Liver (tissue), 9 donors: ENCODE data around the gene TRIM15. TPM values are rescaled to one million over a fixed set of nuclear protein-coding genes. Genes with fewer than 3 reads are reported as not detected.
A peak's percentile ranks its signal among the peaks of the same experiment; 100 is the strongest.

ENCODE experiments used
- DNase-seq: peaks from one replicate; pipeline ENCODE4 v3.0.0-alpha.2; 2017; ENCODE audit warnings: low spot score
- H3K27ac ChIP-seq, 2 donors: one replicate each; pipeline ENCODE4 v1.7.0; 2013; ENCODE audit warnings: inconsistent platforms in 2 of 2, low read length in 2 of 2, control low read depth in 1 of 2, low read depth in 1 of 2, mild to moderate bottlenecking in 1 of 2
- H3K27me3 ChIP-seq, 4 donors: one replicate each; pipeline versions ENCODE4 v1.6.1 to v1.7.0; 2013; ENCODE audit warnings: low read length in 3 of 4, inconsistent platforms in 1 of 4, mild to moderate bottlenecking in 1 of 4, moderate library complexity in 1 of 4; ENCODE audit not compliant: control insufficient read depth in 4 of 4, insufficient read depth in 4 of 4
- H3K36me3 ChIP-seq, 4 donors: one replicate each; pipeline versions ENCODE4 v1.6.1 to v1.7.0; 2013; ENCODE audit warnings: low read length in 3 of 4, mild to moderate bottlenecking in 3 of 4, low read depth in 1 of 4, moderate library complexity in 1 of 4; ENCODE audit not compliant: control insufficient read depth in 4 of 4, insufficient read depth in 3 of 4
- H3K4me1 ChIP-seq, 4 donors: one replicate each; pipeline versions ENCODE4 v1.6.1 to v1.7.0; 2013; ENCODE audit warnings: low read length in 3 of 4, mild to moderate bottlenecking in 3 of 4, moderate library complexity in 1 of 4; ENCODE audit not compliant: control insufficient read depth in 4 of 4, insufficient read depth in 4 of 4
- H3K4me3 ChIP-seq, 3 donors: one replicate each; pipeline versions ENCODE4 v1.6.1 to v1.7.0; 2013; ENCODE audit warnings: low read length in 3 of 3, control low read depth in 1 of 3, low read depth in 1 of 3, mild to moderate bottlenecking in 1 of 3
- H3K9ac ChIP-seq, 2 donors: one replicate each; pipeline ENCODE4 v1.7.0; 2013; ENCODE audit warnings: low read length in 2 of 2, mild to moderate bottlenecking in 2 of 2, moderate library complexity in 2 of 2, control low read depth in 1 of 2, low read depth in 1 of 2
- H3K9me3 ChIP-seq, 4 donors: one replicate each; pipeline versions ENCODE4 v1.6.1 to v1.7.0; 2013; ENCODE audit warnings: low read length in 3 of 4; ENCODE audit not compliant: control insufficient read depth in 4 of 4
- ATF3 ChIP-seq: IDR thresholded peaks from 2 replicates; pipeline ENCODE4 v1.6.1; 2016; ENCODE audit warnings: antibody characterized with exemption
- CTCF ChIP-seq: fragments of 150-350 bp; IDR thresholded peaks from 2 replicates; pipeline ENCODE4 v1.5.1; 2017; ENCODE audit warnings: improper control_type of control experiment, low read depth, low read length; ENCODE audit not compliant: missing input control
- EGR1 ChIP-seq, 2 donors: IDR thresholded peaks; 2 replicates each; pipeline ENCODE4 v1.6.1; 2016 to 2018; ENCODE audit warnings: antibody characterized with exemption in 2 of 2, low read depth in 2 of 2
- FOXA1 ChIP-seq: IDR thresholded peaks from 2 replicates; pipeline ENCODE4 v1.6.1; 2016; ENCODE audit warnings: antibody characterized with exemption
- FOXA2 ChIP-seq: IDR thresholded peaks from 2 replicates; pipeline ENCODE4 v1.6.1; 2016; ENCODE audit warnings: antibody characterized with exemption
- GABPA ChIP-seq, 2 donors: IDR thresholded peaks in 1 of 2; conservative IDR thresholded peaks in 1 of 2; 2 replicates each; pipeline ENCODE4 v1.6.1; 2016; ENCODE audit warnings: antibody characterized with exemption in 2 of 2, mild to moderate bottlenecking in 1 of 2, moderate library complexity in 1 of 2
- HNF4A ChIP-seq, 2 donors: conservative IDR thresholded peaks; 2 replicates each; pipeline ENCODE4 v1.6.1; 2016; ENCODE audit warnings: antibody characterized with exemption in 2 of 2, mild to moderate bottlenecking in 2 of 2
- HNF4G ChIP-seq: IDR thresholded peaks from 2 replicates; pipeline ENCODE4 v1.6.1; 2016; ENCODE audit warnings: antibody characterized with exemption
- MAX ChIP-seq: IDR thresholded peaks from 2 replicates; pipeline ENCODE4 v1.6.1; 2016; ENCODE audit warnings: antibody characterized with exemption
- NR2F2 ChIP-seq: IDR thresholded peaks from 2 replicates; pipeline ENCODE4 v1.6.1; 2016; ENCODE audit warnings: antibody characterized with exemption
- RAD21 ChIP-seq, 2 donors: IDR thresholded peaks; 2 replicates each; pipeline ENCODE4 v1.6.1; 2016; ENCODE audit warnings: antibody characterized with exemption in 2 of 2, mild to moderate bottlenecking in 2 of 2
- RXRA ChIP-seq, 2 donors: IDR thresholded peaks; 2 replicates each; pipeline ENCODE4 v1.6.1; 2017 to 2018; ENCODE audit warnings: antibody characterized with exemption in 2 of 2, mild to moderate bottlenecking in 1 of 2
- SP1 ChIP-seq: IDR thresholded peaks from 2 replicates; pipeline ENCODE4 v1.6.1; 2018; ENCODE audit warnings: antibody characterized with exemption, mild to moderate bottlenecking
- TAF1 ChIP-seq: conservative IDR thresholded peaks from 2 replicates; pipeline ENCODE4 v1.6.1; 2016; ENCODE audit warnings: antibody characterized with exemption, mild to moderate bottlenecking
- YY1 ChIP-seq: IDR thresholded peaks from 2 replicates; pipeline ENCODE4 v1.6.1; 2016; ENCODE audit warnings: antibody characterized with exemption, mild to moderate bottlenecking
- ZBTB33 ChIP-seq: IDR thresholded peaks from 2 replicates; pipeline ENCODE4 v1.6.1; 2016; ENCODE audit warnings: antibody characterized with exemption
- WGBS: extraction: QIAGEN DNeasy Blood & Tissue Kit; methylation state at CpG from one replicate; pipeline ENCODE4 v1.1.7; 2013; 5-methylcytosine and 5-hydroxymethylcytosine counted together
- polyA plus RNA-seq, 2 donors: library from polyadenylated mRNA; stranded (reverse) in 1 of 2; unstranded in 1 of 2; fragments of 200-250 nt in 1 of 2; fragments of >200 nt in 1 of 2; fragmentation: Nextera tagmentation in 1 of 2; extraction: Ambion mirVana in 1 of 2; gene quantifications; one replicate each; pipeline versions ENCODE4 v1.2.1 to v1.2.3, GENCODE V29; 2013 to 2015
- total RNA-seq, 2 donors: library from RNA; depleted of rRNA; stranded (reverse); fragments of >200 nt; gene quantifications; one replicate each; pipeline ENCODE4 v1.2.3, GENCODE V29; 2014
- TF ChIP-seq, protein P1 (sequence below): IDR thresholded peaks from 2 replicates; pipeline ENCODE4 v1.6.1; 2016; ENCODE audit warnings: antibody characterized with exemption, mild to moderate bottlenecking
- donor health status: healthy.
- donor health status: healthy.
- donor health status: healthy.
- donor health status: healthy.
- donor health status: healthy.

Gene TRIM15
- total and polyA plus RNA-seq, 4 donors: 1.6 to 2.8 (median 1.9) TPM

DNA sequence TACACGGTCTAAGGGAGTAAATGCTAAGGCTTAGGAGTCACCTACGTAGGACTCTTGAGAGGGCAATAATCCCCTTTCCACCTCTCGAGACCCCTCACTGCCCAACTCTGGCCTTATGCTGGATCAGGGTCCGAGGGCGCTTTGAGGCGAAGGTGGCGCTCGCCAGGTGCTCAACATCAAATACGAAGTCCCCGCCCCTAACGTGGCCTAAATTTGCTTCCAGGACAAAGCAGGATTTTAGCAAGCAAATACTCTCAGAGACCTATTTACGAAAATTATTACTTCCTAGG is 50.3 kb downstream of the TRIM15 start:
- under 1% methylated on average over 12 of the region's 12 CpGs for whole genome bisulfite sequencing
- Histone ChIP-seq H3K9me3 (no peaks in the 10 kb centered on the region), H3K9ac (peak overlapping the region; percentile 96 to 99), H3K4me1 (peaks cover 11 to 41% (median 36%) of the 10 kb centered on the region in 4 donors), H3K4me3 (peak overlapping the region; percentile 67 to 84 (median 72)), H3K27me3 (no peaks in the 10 kb centered on the region), H3K36me3 (no peaks in the 10 kb centered on the region), H3K27ac (peak overlapping the region; percentile 95 to 96)
- TF ChIP-seq ZBTB33 (no peak), MAX (peak; percentile 8), FOXA2 (no peak), YY1 (peak; percentile 91), FOXA1 (no peak)
- DNase-seq: no peak

GRCh38 chr6:30213957-30214656 is 50.8 kb downstream of the TRIM15 start:
- peak; percentile 30 for TF ChIP-seq SP1
- TF ChIP-seq TAF1: peak; percentile 57
- TF ChIP-seq MAX: no peak
- peak in 1 of 2 donors; percentile 81 for TF ChIP-seq GABPA (IDR thresholded peaks at IDR 0.05 in 1 of 2, conservative IDR thresholded peaks at IDR 0.05 in 1 of 2)
- TF ChIP-seq, protein P1, sequence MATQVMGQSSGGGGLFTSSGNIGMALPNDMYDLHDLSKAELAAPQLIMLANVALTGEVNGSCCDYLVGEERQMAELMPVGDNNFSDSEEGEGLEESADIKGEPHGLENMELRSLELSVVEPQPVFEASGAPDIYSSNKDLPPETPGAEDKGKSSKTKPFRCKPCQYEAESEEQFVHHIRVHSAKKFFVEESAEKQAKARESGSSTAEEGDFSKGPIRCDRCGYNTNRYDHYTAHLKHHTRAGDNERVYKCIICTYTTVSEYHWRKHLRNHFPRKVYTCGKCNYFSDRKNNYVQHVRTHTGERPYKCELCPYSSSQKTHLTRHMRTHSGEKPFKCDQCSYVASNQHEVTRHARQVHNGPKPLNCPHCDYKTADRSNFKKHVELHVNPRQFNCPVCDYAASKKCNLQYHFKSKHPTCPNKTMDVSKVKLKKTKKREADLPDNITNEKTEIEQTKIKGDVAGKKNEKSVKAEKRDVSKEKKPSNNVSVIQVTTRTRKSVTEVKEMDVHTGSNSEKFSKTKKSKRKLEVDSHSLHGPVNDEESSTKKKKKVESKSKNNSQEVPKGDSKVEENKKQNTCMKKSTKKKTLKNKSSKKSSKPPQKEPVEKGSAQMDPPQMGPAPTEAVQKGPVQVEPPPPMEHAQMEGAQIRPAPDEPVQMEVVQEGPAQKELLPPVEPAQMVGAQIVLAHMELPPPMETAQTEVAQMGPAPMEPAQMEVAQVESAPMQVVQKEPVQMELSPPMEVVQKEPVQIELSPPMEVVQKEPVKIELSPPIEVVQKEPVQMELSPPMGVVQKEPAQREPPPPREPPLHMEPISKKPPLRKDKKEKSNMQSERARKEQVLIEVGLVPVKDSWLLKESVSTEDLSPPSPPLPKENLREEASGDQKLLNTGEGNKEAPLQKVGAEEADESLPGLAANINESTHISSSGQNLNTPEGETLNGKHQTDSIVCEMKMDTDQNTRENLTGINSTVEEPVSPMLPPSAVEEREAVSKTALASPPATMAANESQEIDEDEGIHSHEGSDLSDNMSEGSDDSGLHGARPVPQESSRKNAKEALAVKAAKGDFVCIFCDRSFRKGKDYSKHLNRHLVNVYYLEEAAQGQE: peak; percentile 70
- TF ChIP-seq RXRA (IDR thresholded peaks at IDR 0.05): no peak
- peak in 1 of 2 donors; percentile 21 for TF ChIP-seq EGR1 (IDR thresholded peaks at IDR 0.05; ENCODE audit: low read depth in 2 of 2)
- peaks cover 11 to 39% (median 31%) of the 10 kb centered on the region in 4 donors for H3K4me1 ChIP-seq
- under 1% methylated on average over 45 of the region's 45 CpGs for WGBS
- peak overlapping the region; percentile 67 to 84 (median 72) for H3K4me3 ChIP-seq
- H3K9ac ChIP-seq: peak overlapping the region; percentile 96 to 99
- peak; percentile 70 for DNase-seq
- H3K36me3 ChIP-seq: no peaks in the 10 kb centered on the region
- H3K27ac ChIP-seq: peak overlapping the region; percentile 95 to 96
- H3K27me3 ChIP-seq: no peaks in the 10 kb centered on the region
- H3K9me3 ChIP-seq: no peaks in the 10 kb centered on the region

GRCh38 chr6:30214657-30214982 is 51.3 kb downstream of the TRIM15 start:
- Histone ChIP-seq H3K4me1 (peaks cover 9 to 37% (median 28%) of the 10 kb centered on the region in 4 donors), H3K9me3 (no peaks in the 10 kb centered on the region), H3K9ac (peak overlapping the region; percentile 96 to 99), H3K36me3 (no peaks in the 10 kb centered on the region), H3K27me3 (no peaks in the 10 kb centered on the region), H3K4me3 (peak overlapping the region; percentile 67 to 84 (median 72)), H3K27ac (peak overlapping the region; percentile 95 to 96)
- WGBS: 64% methylated on average over 14 of the region's 14 CpGs
- no peak for DNase-seq
- TF ChIP-seq CTCF: no peak
- TF ChIP-seq FOXA2: no peak
- TF ChIP-seq HNF4A (conservative IDR thresholded peaks at IDR 0.05): no peak
- TF ChIP-seq YY1: no peak
- no peak for TF ChIP-seq HNF4G
- no peak for TF ChIP-seq RXRA (IDR thresholded peaks at IDR 0.05)
- TF ChIP-seq SP1: no peak
- no peak for TF ChIP-seq GABPA (IDR thresholded peaks at IDR 0.05 in 1 of 2, conservative IDR thresholded peaks at IDR 0.05 in 1 of 2)
- TF ChIP-seq NR2F2: no peak
- no peak for TF ChIP-seq TAF1
- TF ChIP-seq RAD21 (IDR thresholded peaks at IDR 0.05): no peak
- TF ChIP-seq ZBTB33: no peak
- TF ChIP-seq ATF3: no peak
